Neutrophil (primary cell): ENCODE measurements around the gene SLC4A7.
A peak's percentile ranks its signal among the peaks of the same experiment; 100 is the strongest.

ENCODE experiments used
- H3K27ac ChIP-seq: fragments of 200-600 bp; sonication (generic); 2 replicates; pipeline ENCODE4 v1.5.1; 2016; ENCODE audit warnings: mild to moderate bottlenecking, moderate library complexity
- H3K27me3 ChIP-seq: fragments of 200-600 bp; sonication (generic); 2 replicates; pipeline ENCODE4 v1.6.0; 2016; ENCODE audit warnings: mild to moderate bottlenecking
- H3K36me3 ChIP-seq: fragments of 200-600 bp; sonication (generic); 2 replicates; pipeline ENCODE4 v1.5.1; 2017
- H3K4me1 ChIP-seq, 2 experiments: fragments of 200-600 bp in 1 of 2; sonication (generic) in 1 of 2; 1 replicate in 1 of 2; 2 replicates in 1 of 2; pipeline versions ENCODE4 v1.5.1 to v1.6.1; 2013 to 2016; ENCODE audit warnings: low read depth in 1 of 2, low read length in 1 of 2, mild to moderate bottlenecking in 1 of 2, moderate library complexity in 1 of 2; ENCODE audit not compliant: control insufficient read depth in 1 of 2, insufficient read depth in 1 of 2
- H3K4me3 ChIP-seq, 2 experiments: fragments of 200-600 bp in 1 of 2; sonication (generic) in 1 of 2; 1 replicate in 1 of 2; 2 replicates in 1 of 2; pipeline ENCODE4 v1.5.1; 2013 to 2016; ENCODE audit warnings: low read depth in 1 of 2, low read length in 1 of 2, mild to moderate bottlenecking in 1 of 2, moderate library complexity in 1 of 2
- H3K9me3 ChIP-seq: fragments of 200-600 bp; sonication (generic); 2 replicates; pipeline ENCODE4 v1.5.1; 2016
- TF ChIP-seq, protein P1 (sequence below): fragments of 200-600 bp; sonication (generic); IDR thresholded peaks from 2 replicates; pipeline ENCODE4 v1.5.1; 2016; ENCODE audit warnings: antibody characterized with exemption

Gene SLC4A7

GRCh38 chr3:27486336-27486735 lies 2.2 kb upstream of the SLC4A7 start:
- no peak overlapping the region for H3K4me3 ChIP-seq
- TF ChIP-seq, protein P1, sequence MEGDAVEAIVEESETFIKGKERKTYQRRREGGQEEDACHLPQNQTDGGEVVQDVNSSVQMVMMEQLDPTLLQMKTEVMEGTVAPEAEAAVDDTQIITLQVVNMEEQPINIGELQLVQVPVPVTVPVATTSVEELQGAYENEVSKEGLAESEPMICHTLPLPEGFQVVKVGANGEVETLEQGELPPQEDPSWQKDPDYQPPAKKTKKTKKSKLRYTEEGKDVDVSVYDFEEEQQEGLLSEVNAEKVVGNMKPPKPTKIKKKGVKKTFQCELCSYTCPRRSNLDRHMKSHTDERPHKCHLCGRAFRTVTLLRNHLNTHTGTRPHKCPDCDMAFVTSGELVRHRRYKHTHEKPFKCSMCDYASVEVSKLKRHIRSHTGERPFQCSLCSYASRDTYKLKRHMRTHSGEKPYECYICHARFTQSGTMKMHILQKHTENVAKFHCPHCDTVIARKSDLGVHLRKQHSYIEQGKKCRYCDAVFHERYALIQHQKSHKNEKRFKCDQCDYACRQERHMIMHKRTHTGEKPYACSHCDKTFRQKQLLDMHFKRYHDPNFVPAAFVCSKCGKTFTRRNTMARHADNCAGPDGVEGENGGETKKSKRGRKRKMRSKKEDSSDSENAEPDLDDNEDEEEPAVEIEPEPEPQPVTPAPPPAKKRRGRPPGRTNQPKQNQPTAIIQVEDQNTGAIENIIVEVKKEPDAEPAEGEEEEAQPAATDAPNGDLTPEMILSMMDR, result no peak
- H3K4me1 ChIP-seq, result peaks cover 9 to 14% of the 10 kb centered on the region in 2 experiments

DNA sequence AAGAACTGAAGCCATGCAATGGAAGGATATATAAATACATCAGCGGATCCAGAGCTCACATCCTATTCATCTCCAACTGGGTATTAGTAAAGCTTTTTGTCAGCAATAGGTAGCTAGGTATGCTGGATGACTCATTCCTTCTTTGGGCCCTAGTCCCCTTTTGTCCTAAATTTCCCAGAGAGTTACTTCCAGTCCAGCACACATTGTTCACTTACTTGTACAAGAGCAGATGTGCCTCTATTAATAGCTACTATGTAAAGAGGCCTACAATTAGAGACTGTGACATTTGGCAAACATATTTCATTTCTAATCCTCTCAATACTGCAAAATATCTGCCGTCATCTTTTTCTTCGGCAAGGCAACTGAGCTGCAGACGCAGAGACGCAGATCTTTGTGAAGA lies 1.7 kb upstream of the SLC4A7 start:
- no peaks in the 10 kb centered on the region for H3K9me3 ChIP-seq
- peaks cover 9 to 14% of the 10 kb centered on the region in 2 experiments for H3K4me1 ChIP-seq
- H3K4me3 ChIP-seq, result no peak overlapping the region
- H3K27ac ChIP-seq, result no peak overlapping the region
- TF ChIP-seq, protein P1, result no peak
- peaks cover 16% of the 10 kb centered on the region for H3K27me3 ChIP-seq
- no peaks in the 10 kb centered on the region for H3K36me3 ChIP-seq

More at GRCh38 chr3:27486336-27486735, 2.2 kb upstream of the SLC4A7 start:
- Histone ChIP-seq H3K36me3 (no peaks in the 10 kb centered on the region), H3K27ac (no peak overlapping the region), H3K27me3 (peaks cover 16% of the 10 kb centered on the region), H3K9me3 (no peaks in the 10 kb centered on the region)

- TF ChIP-seq, protein P1, result no peak
- peaks cover 16% of the 10 kb centered on the region for H3K27me3 ChIP-seq
- H3K4me1 ChIP-seq, result peaks cover 9 to 14% of the 10 kb centered on the region in 2 experiments
- H3K4me3 ChIP-seq, result peak overlapping the region; percentile 66 to 68
- H3K9me3 ChIP-seq, result no peaks in the 10 kb centered on the region
- peak overlapping the region; percentile 73 for H3K27ac ChIP-seq
- no peaks in the 10 kb centered on the region for H3K36me3 ChIP-seq
Observed at GRCh38 chr3:27483117-27484014, 818 bp downstream of the SLC4A7 start.

- Histone ChIP-seq H3K4me3 (no peak overlapping the region), H3K27ac (no peak overlapping the region), H3K27me3 (peaks cover 16% of the 10 kb centered on the region), H3K36me3 (no peaks in the 10 kb centered on the region), H3K4me1 (peaks cover 9 to 14% of the 10 kb centered on the region in 2 experiments), H3K9me3 (no peaks in the 10 kb centered on the region)
- TF ChIP-seq, protein P1, result no peak
Observed at GRCh38 chr3:27479806-27480543, 4.2 kb downstream of the SLC4A7 start.

DNA sequence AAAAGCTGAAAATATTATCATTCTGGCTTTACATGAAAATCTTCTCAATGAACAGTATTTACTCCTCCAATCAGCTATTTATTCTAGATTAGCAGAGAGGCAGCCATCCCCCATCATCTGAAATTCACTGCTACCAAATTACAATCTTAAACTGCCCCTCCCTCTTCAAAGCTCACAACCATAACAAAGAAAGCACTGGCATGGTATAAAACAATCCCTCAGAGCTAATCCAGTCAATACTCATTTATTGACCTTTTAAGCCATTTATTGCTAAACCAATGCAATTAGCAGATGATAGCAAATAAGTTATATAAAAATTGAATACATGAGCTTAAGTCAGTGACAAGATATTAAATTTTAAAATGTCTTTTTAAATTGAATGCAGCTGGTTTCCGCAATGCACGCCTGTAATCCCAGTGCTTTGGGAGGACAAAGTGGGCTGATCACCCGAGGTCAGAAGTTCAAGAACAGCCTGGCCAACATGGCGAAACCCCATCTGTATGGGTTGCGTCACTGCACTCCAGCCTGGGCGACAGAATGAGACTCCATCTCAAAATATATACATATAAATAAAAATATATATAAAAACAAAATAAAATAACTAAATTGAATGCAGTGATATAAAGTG lies 12.1 kb downstream of the SLC4A7 start:
- H3K27ac ChIP-seq, result no peak overlapping the region
- TF ChIP-seq, protein P1, result no peak
- H3K36me3 ChIP-seq, result no peaks in the 10 kb centered on the region
- no peaks in the 10 kb centered on the region for H3K4me1 ChIP-seq
- H3K27me3 ChIP-seq, result no peaks in the 10 kb centered on the region
- H3K9me3 ChIP-seq, result no peaks in the 10 kb centered on the region
- H3K4me3 ChIP-seq, result no peak overlapping the region
